Transverse colon (tissue), 4 donors: ENCODE results near the gene TMTC4. TPM values are rescaled to one million over a fixed set of nuclear protein-coding genes. Genes with fewer than 3 reads are reported as not detected.

Experiments
- DNase-seq: peaks from one replicate; pipeline ENCODE4 v3.0.0-alpha.2; 2019
- H3K27ac ChIP-seq, 4 donors: fragments of 200-600 bp; sonication (generic); 2 replicates each; pipeline ENCODE4 v1.5.1; 2016 to 2018; ENCODE audit warnings: inconsistent platforms in 4 of 4
- H3K27me3 ChIP-seq: fragments of 200-600 bp; sonication (generic); 2 replicates; pipeline ENCODE4 v1.5.1; 2017; ENCODE audit warnings: inconsistent platforms
- H3K36me3 ChIP-seq, 4 donors: fragments of 200-600 bp; sonication (generic); 2 replicates each; pipeline ENCODE4 v1.5.1; 2017 to 2019; ENCODE audit warnings: inconsistent platforms in 4 of 4
- H3K4me1 ChIP-seq, 4 donors: fragments of 200-600 bp; sonication (generic); 2 replicates each; pipeline ENCODE4 v1.5.1; 2017 to 2020; ENCODE audit warnings: inconsistent platforms in 4 of 4
- H3K4me3 ChIP-seq, 4 donors: fragments of 200-600 bp; sonication (generic); 1 replicate in 1 of 4; 2 replicates in 3 of 4; pipeline versions ENCODE4 v1.5.1 to v1.6.1; 2017 to 2019; ENCODE audit warnings: inconsistent platforms in 4 of 4
- H3K9me3 ChIP-seq, 2 donors: fragments of 200-600 bp; sonication (generic); 2 replicates each; pipeline ENCODE4 v1.5.1; 2017 to 2019; ENCODE audit warnings: inconsistent platforms in 2 of 2
- EP300 ChIP-seq: sonication (generic); formaldehyde crosslinking; IDR thresholded peaks from one replicate; pipeline ENCODE4 v1.6.1; 2017; ENCODE audit warnings: antibody characterized with exemption, low read depth
- POLR2A ChIP-seq: fragments of 450-650 bp; IDR thresholded peaks from one replicate; pipeline ENCODE4 v1.6.1; 2016; ENCODE audit warnings: antibody characterized with exemption, mild to moderate bottlenecking, moderate library complexity
- POLR2AphosphoS5 ChIP-seq, 3 donors: sonication (generic); formaldehyde crosslinking; IDR thresholded peaks; one replicate each; pipeline ENCODE4 v1.6.1; 2016; ENCODE audit warnings: antibody characterized with exemption in 3 of 3
- WGBS, 2 donors: methylation state at CpG; one replicate each; pipeline ENCODE4 v1.1.5; 2018; ENCODE audit warnings: low coverage in 1 of 2; 5-methylcytosine and 5-hydroxymethylcytosine counted together
- in situ Hi-C, 4 donors: fragments of 200-750 bp; cut with MboI; loops; one replicate each; pipeline versions ENCODE4 v1.15.0 to v1.15.1; 2017; ENCODE audit warnings: low sequenced_read_pairs in 3 of 4, low pct_ligation_motif_present in 1 of 4, low pct_unique_long_range_greater_than_20kb in 1 of 4
- intact Hi-C: fragments of 100-400 bp; cut with DNase I; formaldehyde crosslinking; loops from one replicate; pipeline ENCODE4 v1.15.1; 2023; ENCODE audit warnings: low total_unique reads
- total RNA-seq, 4 donors: library from RNA; depleted of rRNA; stranded (reverse); fragments of >200 nt; gene quantifications; one replicate each; pipeline ENCODE4 v1.1.0, GENCODE V29; 2016
- TF ChIP-seq, protein P1 (sequence below), 5 experiments: fragments of 200-600 bp in 3 of 5; fragments of 450-650 bp in 2 of 5; sonication (generic) in 3 of 5; IDR thresholded peaks; 1 replicate in 2 of 5; 2 replicates in 3 of 5; pipeline ENCODE4 v1.5.1; 2016 to 2017; ENCODE audit warnings: antibody characterized with exemption in 5 of 5, inconsistent platforms in 3 of 5, mild to moderate bottlenecking in 2 of 5, moderate library complexity in 1 of 5

The TMTC4 gene
- total RNA-seq, 4 donors from 2014 or later: 19.5 to 136 (median 30.0) TPM

DNA sequence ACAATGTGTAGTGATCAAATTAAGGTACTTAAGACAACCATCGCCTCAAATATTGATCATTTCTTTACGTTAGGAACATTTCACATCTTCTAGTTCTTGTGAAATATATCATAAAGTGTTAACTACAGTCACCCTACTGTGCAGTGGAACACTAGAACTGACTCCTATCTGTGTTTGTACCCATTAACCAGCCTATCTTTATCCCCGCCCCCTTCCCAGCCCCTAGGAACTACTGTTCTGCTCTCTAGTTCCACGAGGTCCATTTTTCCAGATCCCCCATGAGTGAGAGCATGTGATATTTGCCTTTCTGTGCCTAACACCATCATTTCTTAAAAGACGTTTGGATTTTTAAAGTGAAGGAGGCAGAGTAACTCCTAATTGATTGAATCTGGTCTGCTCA, 61.6 kb downstream of the TMTC4 start:
- Histone ChIP-seq H3K27me3 (no peaks in the 10 kb centered on the region), H3K9me3 (no peaks in the 10 kb centered on the region), H3K4me3 (no peak overlapping the region), H3K4me1 (peaks cover 0 to 5% (median 0%) of the 10 kb centered on the region in 4 donors), H3K36me3 (no peaks in the 10 kb centered on the region), H3K27ac (no peak overlapping the region)
- TF ChIP-seq POLR2AphosphoS5 (IDR thresholded peaks at IDR 0.05) (no peak), EP300 (no peak), POLR2A (no peak)
- TF ChIP-seq, protein P1, sequence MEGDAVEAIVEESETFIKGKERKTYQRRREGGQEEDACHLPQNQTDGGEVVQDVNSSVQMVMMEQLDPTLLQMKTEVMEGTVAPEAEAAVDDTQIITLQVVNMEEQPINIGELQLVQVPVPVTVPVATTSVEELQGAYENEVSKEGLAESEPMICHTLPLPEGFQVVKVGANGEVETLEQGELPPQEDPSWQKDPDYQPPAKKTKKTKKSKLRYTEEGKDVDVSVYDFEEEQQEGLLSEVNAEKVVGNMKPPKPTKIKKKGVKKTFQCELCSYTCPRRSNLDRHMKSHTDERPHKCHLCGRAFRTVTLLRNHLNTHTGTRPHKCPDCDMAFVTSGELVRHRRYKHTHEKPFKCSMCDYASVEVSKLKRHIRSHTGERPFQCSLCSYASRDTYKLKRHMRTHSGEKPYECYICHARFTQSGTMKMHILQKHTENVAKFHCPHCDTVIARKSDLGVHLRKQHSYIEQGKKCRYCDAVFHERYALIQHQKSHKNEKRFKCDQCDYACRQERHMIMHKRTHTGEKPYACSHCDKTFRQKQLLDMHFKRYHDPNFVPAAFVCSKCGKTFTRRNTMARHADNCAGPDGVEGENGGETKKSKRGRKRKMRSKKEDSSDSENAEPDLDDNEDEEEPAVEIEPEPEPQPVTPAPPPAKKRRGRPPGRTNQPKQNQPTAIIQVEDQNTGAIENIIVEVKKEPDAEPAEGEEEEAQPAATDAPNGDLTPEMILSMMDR (IDR thresholded peaks at IDR 0.05): no peak
- intact Hi-C loops: no loop called here
- DNase-seq: no peak
- in situ Hi-C loops: no loop called here
- WGBS, 2 donors: 89 to 95% methylated on average over 5 of the region's 5 CpGs

DNA sequence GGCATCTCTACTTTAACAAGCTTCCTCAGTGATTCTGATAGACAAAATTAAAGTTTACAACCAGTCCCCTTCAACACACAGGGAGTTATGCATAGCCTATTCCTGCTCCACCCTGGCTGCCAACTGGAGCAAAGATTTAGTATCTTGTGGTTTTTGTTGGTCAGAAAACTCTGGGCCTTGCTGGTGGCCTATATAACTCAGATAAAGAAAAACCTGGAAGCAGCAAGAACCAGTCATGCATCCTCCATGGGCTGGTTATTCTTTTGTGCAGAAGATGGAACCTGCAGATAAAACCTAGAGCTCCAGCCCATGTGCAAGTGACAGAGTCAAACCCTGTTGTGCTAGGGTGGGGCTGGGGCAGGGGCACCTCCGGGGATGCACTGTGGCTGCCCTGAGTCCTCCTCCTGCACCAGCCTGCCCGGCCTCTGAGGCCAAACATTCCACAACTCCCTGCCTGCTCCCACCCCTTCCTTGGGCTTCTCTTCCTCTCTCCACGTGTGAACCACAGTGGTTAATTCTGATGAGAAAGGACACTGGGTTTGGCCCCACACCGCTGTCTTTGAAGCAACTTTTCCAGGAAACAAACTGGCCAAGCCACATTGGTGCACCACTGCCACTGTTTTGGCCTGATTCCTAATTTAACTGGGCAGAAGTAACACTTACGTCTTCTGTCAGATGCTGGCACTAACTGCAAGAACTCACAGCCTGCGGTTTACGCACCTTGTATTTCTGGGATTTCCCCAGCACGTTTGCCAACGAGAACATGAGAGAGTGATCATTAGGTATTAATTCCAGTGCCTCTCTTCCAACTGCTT, 62.7 kb downstream of the TMTC4 start:
- intact Hi-C loops: no loop called here
- 65 to 67% methylated on average over 5 to 9 of the region's 9 CpGs for WGBS, 2 donors
- Histone ChIP-seq H3K4me3 (no peak overlapping the region), H3K36me3 (no peaks in the 10 kb centered on the region), H3K27ac (no peak overlapping the region), H3K27me3 (no peaks in the 10 kb centered on the region), H3K4me1 (peaks cover 0 to 5% (median 0%) of the 10 kb centered on the region in 4 donors), H3K9me3 (no peaks in the 10 kb centered on the region)
- in situ Hi-C loops: no loop called here
- TF ChIP-seq, protein P1 (IDR thresholded peaks at IDR 0.05): no peak
- TF ChIP-seq POLR2AphosphoS5 (IDR thresholded peaks at IDR 0.05) (no peak), EP300 (no peak), POLR2A (no peak)
- DNase-seq: no peak

DNA sequence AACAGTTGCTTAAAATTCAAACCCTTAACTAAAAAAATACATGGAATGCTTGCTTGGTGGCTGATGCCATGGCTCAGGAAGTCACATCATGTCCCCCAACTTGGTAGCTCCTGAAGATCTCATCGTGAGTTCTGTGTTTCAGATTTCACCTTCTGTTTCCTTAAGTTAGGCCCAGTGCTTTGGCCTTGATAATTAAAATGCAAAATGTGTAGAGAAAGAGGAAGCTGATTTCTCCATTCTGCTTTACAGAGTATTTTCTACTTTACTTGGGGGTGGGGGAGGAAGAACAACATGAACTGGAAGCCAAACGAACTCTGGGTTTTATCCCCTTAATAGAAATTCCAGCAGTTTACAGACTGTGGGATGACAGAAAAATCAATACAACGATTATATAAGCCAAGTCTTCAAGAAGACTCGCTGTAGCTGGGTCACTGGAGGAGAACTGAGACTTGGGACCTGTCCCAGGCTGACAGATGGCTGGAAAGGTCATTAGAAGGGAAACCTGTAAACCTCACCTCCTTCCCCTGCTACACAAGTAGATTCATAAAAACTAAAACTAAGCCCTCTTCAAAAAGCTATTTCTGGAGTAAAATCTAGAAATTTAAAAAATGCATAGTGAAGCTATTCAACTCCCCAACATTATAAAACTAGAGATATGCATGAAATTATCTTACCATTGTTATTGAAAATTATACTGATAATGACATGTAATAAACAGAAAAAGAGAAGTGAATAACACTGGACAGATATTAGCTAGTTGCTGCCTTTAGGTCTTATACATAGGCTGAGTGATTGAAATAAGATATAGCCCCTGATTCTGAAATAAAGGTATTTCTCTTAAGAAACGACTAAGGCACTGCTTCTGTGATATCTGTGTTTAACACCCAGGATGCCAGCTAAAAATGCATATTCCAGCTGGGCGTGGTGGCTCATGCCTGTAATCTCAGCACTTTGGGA, 63.9 kb downstream of the TMTC4 start:
- no peak for DNase-seq
- Histone ChIP-seq H3K4me1 (peaks cover 0 to 5% (median 0%) of the 10 kb centered on the region in 4 donors), H3K36me3 (no peaks in the 10 kb centered on the region), H3K4me3 (no peak overlapping the region), H3K27ac (no peak overlapping the region), H3K9me3 (no peaks in the 10 kb centered on the region), H3K27me3 (no peaks in the 10 kb centered on the region)
- in situ Hi-C loops: no loop called here
- intact Hi-C loops: no loop called here
- TF ChIP-seq EP300 (no peak), POLR2A (no peak), POLR2AphosphoS5 (IDR thresholded peaks at IDR 0.05) (no peak)
- TF ChIP-seq, protein P1 (IDR thresholded peaks at IDR 0.05): no peak
- 68 to 73% methylated on average over 6 of the region's 6 CpGs for WGBS, 2 donors

DNA sequence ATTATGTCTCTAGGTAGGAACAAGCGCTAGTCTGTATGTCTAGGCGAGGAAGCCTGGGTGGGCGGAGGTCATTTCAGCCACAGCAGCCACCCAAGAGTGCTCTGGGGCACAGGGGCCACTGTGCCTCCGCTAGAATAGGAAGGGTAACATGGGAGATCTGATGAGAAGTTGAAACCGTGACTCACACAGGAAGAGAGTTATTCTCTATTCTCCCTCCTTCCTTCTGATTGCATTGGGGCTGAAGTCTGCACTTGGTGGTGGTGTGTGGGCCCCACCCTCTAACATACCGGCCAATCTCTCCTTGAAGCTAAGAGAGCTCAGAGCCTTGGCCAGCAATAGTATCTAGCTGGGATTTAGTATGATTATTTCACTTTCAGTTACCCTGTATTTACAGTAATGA, 65.7 kb downstream of the TMTC4 start:
- Histone ChIP-seq H3K36me3 (no peaks in the 10 kb centered on the region), H3K27ac (no peak overlapping the region), H3K9me3 (no peaks in the 10 kb centered on the region), H3K4me1 (peaks cover 0 to 5% (median 0%) of the 10 kb centered on the region in 4 donors), H3K4me3 (no peak overlapping the region), H3K27me3 (no peaks in the 10 kb centered on the region)
- peak; percentile 34 for DNase-seq
- WGBS, 2 donors: 40 to 64% methylated on average over 2 to 6 of the region's 6 CpGs
- intact Hi-C loops: no loop called here
- in situ Hi-C loops: no loop called here
- TF ChIP-seq POLR2A: no peak
- TF ChIP-seq, protein P1 (IDR thresholded peaks at IDR 0.05): no peak
- TF ChIP-seq POLR2AphosphoS5 (IDR thresholded peaks at IDR 0.05): no peak
- TF ChIP-seq EP300: no peak
